ENCODE data around the gene ZEB1. TPM values are rescaled to one million over a fixed set of nuclear protein-coding genes. Genes with fewer than 3 reads are reported as not detected.

ZEB1 gene
- total RNA-seq, 1 donor from 2014 or later, result 82.7 TPM

DNA sequence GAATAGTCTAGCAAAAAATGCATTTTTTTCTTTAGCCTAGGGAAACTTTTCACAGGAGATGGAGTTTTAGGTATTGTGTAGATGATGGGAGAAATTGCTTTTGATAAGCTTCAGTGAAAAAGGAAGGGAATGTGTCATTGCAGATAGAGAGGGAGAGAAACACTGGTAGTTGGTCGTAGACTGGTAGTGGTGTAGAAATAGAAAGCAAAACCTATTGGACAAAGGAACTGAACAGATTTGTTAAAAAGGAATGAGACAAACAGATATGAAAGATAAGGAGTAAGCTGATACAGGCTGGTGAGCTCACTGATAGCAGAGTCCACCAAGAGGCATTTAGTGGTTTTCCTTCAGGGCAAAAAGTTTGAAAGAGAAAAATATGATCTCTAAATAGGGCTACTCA is 94.3 kb downstream of the ZEB1 start:
- H3K4me1 ChIP-seq, result peaks cover 13% of the 10 kb centered on the region
- no peak overlapping the region for H3K4me3 ChIP-seq
- H3K27me3 ChIP-seq, result no peaks in the 10 kb centered on the region
- no peak for DNase-seq (ENCODE audit: extremely low spot score in 2 of 2)
- no peak for TF ChIP-seq POLR2AphosphoS5 (IDR thresholded peaks at IDR 0.05; ENCODE audit: insufficient read depth in 1 of 2, low read depth in 1 of 2)
- TF ChIP-seq, protein P1, sequence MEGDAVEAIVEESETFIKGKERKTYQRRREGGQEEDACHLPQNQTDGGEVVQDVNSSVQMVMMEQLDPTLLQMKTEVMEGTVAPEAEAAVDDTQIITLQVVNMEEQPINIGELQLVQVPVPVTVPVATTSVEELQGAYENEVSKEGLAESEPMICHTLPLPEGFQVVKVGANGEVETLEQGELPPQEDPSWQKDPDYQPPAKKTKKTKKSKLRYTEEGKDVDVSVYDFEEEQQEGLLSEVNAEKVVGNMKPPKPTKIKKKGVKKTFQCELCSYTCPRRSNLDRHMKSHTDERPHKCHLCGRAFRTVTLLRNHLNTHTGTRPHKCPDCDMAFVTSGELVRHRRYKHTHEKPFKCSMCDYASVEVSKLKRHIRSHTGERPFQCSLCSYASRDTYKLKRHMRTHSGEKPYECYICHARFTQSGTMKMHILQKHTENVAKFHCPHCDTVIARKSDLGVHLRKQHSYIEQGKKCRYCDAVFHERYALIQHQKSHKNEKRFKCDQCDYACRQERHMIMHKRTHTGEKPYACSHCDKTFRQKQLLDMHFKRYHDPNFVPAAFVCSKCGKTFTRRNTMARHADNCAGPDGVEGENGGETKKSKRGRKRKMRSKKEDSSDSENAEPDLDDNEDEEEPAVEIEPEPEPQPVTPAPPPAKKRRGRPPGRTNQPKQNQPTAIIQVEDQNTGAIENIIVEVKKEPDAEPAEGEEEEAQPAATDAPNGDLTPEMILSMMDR (IDR thresholded peaks at IDR 0.05), result no peak
- no peak for TF ChIP-seq POLR2A (IDR thresholded peaks at IDR 0.05)
- intact Hi-C loops (cut with DNase I), result no loop called here
- no peaks in the 10 kb centered on the region for H3K36me3 ChIP-seq
- H3K9me3 ChIP-seq, result no peaks in the 10 kb centered on the region
- H3K27ac ChIP-seq, result no peak overlapping the region

DNA sequence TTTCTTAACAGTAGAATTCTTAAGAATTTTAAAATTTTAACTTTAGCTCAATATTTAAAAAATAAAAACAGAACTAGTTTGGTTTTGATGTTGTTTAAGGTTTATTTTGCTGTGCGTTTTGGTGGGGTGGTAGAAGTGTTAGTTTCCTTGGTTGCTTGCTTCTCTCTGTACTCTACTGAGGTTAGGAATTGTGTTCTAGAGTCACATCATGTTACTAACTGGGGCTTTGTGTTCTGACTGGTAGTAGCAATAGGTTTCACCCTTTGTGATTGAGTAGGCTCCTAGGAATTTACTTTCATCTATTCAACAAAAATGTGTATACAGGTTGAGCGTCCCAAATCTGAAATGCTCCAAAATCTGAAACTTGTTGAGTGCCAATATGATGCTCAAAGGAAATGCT is 99.5 kb downstream of the ZEB1 start:
- intact Hi-C loops (cut with DNase I), result no loop called here

DNA sequence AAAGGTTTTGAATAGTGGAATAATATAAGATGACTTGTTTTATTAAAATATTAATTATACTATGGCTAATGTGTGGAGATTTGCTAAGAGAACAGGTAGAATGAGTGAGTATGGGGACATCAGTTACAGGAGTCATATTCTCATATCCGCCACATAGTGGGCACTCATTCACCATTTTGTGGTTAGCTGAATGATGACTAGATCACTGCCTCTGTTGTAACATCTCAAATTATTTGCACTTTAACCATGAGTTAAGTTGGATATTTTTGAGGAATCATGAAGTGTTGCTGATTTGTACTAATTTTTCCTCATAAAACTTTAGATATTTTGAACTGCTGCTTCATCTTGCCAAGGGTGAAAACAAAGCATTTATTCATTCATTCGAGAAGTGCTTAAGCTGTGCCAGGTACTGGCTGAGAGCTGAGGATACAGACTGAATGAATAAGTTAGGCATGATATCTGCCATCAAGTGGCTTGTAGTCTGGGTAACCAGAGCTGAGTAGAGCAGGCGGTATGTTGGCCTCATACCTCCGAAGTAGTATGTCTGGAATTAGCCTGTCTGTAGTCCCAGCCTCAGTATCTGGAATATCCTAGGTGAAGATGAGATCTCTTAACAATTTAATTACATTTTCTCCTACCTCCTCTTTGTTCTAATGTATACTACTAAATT is 100.5 kb downstream of the ZEB1 start:
- Histone ChIP-seq H3K4me1 (peaks cover 19% of the 10 kb centered on the region), H3K4me3 (no peak overlapping the region), H3K27me3 (no peaks in the 10 kb centered on the region), H3K36me3 (no peaks in the 10 kb centered on the region), H3K9me3 (no peaks in the 10 kb centered on the region), H3K27ac (no peak overlapping the region)
- DNase-seq (ENCODE audit: extremely low spot score in 2 of 2), result no peak
- intact Hi-C loops (cut with DNase I), result no loop called here
- TF ChIP-seq POLR2AphosphoS5 (IDR thresholded peaks at IDR 0.05; ENCODE audit: insufficient read depth in 1 of 2, low read depth in 1 of 2) (no peak), POLR2A (IDR thresholded peaks at IDR 0.05) (no peak)
- TF ChIP-seq, protein P1 (IDR thresholded peaks at IDR 0.05), result no peak

More for the DNA sequence above, 99.5 kb downstream of the ZEB1 start:
- no peak for DNase-seq (ENCODE audit: extremely low spot score in 2 of 2)
- Histone ChIP-seq H3K9me3 (no peaks in the 10 kb centered on the region), H3K4me3 (no peak overlapping the region), H3K36me3 (no peaks in the 10 kb centered on the region), H3K4me1 (peaks cover 26% of the 10 kb centered on the region), H3K27ac (no peak overlapping the region), H3K27me3 (no peaks in the 10 kb centered on the region)
- no peak for TF ChIP-seq POLR2A (IDR thresholded peaks at IDR 0.05)
- no peak for TF ChIP-seq POLR2AphosphoS5 (IDR thresholded peaks at IDR 0.05; ENCODE audit: insufficient read depth in 1 of 2, low read depth in 1 of 2)
- TF ChIP-seq, protein P1 (IDR thresholded peaks at IDR 0.05), result no peak

DNA sequence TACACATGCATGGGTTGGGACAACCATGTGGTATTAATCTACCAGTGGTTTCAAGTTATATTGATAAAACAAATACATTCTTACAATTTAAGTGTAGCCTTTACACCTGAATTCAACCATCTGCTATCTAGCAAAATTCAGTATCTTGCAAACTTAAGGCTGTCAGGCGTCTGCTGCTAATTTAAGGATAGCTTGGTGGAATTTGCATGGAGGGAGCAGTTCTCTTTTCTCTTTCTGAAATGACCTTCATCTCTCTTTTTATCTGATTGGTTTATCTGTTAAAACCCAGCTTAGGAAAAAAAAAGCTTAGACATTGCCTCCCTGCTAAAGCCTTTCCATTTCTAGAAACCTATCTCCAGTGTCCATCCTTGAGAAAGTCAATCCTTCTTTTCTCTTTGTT is 102.3 kb downstream of the ZEB1 start:
- no peak for TF ChIP-seq POLR2AphosphoS5 (IDR thresholded peaks at IDR 0.05; ENCODE audit: insufficient read depth in 1 of 2, low read depth in 1 of 2)
- TF ChIP-seq, protein P1 (IDR thresholded peaks at IDR 0.05), result no peak
- no peak for TF ChIP-seq POLR2A (IDR thresholded peaks at IDR 0.05)
- no peaks in the 10 kb centered on the region for H3K36me3 ChIP-seq
- no peak for DNase-seq (ENCODE audit: extremely low spot score in 2 of 2)
- no peak overlapping the region for H3K27ac ChIP-seq
- H3K4me3 ChIP-seq, result no peak overlapping the region
- intact Hi-C loops (cut with DNase I), result no loop called here
- peaks cover 19% of the 10 kb centered on the region for H3K4me1 ChIP-seq
- no peaks in the 10 kb centered on the region for H3K27me3 ChIP-seq
- no peaks in the 10 kb centered on the region for H3K9me3 ChIP-seq

DNA sequence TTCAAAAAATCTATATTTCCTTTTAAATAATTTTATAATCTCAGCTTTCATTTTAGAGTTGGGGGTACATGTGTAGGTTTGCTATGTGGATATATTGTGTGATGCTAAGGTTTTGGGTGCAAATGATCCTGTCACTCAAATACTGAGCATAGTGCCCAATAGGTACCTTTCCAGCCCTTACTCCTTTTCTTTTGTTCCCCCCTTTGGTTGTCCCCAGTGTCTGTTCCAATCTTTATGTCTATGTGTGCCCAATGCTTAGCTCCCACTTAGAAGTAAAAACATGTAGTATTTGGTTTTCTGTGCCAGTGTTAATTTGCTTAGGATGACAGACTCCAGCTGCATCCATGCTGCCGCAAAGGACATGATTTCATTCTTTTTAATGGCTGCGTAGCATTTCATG is 103.6 kb downstream of the ZEB1 start:
- no peak overlapping the region for H3K4me3 ChIP-seq
- H3K9me3 ChIP-seq, result no peaks in the 10 kb centered on the region
- DNase-seq (ENCODE audit: extremely low spot score in 2 of 2), result no peak
- H3K27me3 ChIP-seq, result no peaks in the 10 kb centered on the region
- no peak for TF ChIP-seq POLR2A (IDR thresholded peaks at IDR 0.05)
- TF ChIP-seq, protein P1 (IDR thresholded peaks at IDR 0.05), result no peak
- no peak for TF ChIP-seq POLR2AphosphoS5 (IDR thresholded peaks at IDR 0.05; ENCODE audit: insufficient read depth in 1 of 2, low read depth in 1 of 2)
- intact Hi-C loops (cut with DNase I), result no loop called here
- no peaks in the 10 kb centered on the region for H3K36me3 ChIP-seq
- no peak overlapping the region for H3K27ac ChIP-seq
- peaks cover 19% of the 10 kb centered on the region for H3K4me1 ChIP-seq

All from vagina (tissue), 2 donors.